UCSD-AML1 (cell line): ENCODE data around the gene HOXB1.
"Not testable (repeated sequence)": the region's sequence is repeated elsewhere in the genome, so short reads cannot be mapped to it uniquely, and the experiment has no call there.

Experiments used
- DNase-seq: peaks from one replicate; lab custom pipeline; 2025; ENCODE audit not compliant: unreplicated experiment; lab: John Stamatoyannopoulos, UW

Gene HOXB1

DNA sequence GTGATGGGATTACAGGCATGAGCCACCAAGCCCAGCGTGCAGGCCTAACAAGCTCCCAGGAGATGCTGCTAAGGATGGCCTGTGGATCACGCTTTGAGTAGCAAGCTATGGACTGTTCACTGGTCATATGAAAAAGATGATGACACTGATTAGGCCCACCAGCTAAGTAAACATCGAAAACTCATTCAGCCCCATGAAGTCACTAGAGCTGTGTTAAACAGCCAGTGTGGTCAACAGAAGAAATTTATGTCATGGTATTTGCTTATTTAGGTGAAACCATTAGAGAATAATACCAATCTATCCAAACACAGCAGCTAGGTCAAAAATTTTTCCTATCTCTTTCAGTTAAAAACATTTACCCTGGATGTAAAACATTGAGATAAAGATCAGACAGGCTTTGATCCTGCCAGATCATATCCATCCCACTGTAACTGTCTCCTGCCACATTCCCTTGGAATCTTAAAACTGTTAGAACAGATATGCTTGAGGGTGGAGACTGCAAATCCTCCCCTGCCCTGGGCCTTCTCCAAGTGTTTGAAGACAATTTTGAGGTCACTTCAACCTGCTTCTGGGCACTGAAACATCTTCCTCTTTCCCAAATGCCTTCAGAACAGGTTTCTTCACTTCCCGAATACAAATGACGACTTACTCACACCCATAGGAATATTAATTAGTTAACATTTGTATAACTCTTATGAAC, 30.9 kb downstream of the HOXB1 start:
- DNase-seq: no peak

DNA sequence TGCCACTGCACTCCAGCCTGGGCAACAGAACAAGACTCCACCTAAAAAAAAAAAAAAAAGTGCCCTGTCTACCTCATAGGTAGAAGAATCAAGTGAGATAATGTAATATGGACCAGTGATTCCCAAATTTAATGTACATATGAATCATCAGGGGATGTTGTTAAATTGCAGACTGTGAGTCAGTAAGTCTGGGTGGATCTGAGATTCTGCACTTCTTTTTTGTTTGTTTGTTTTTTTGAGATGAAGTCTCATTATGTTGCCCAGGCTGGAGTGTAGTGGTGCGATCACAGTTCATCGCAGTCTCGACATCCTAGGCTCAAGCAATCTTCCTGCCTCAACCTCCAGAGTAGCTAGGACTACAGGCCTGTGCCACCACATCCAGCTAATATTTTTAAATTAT, 31.6 kb downstream of the HOXB1 start:
- no peak for DNase-seq

DNA sequence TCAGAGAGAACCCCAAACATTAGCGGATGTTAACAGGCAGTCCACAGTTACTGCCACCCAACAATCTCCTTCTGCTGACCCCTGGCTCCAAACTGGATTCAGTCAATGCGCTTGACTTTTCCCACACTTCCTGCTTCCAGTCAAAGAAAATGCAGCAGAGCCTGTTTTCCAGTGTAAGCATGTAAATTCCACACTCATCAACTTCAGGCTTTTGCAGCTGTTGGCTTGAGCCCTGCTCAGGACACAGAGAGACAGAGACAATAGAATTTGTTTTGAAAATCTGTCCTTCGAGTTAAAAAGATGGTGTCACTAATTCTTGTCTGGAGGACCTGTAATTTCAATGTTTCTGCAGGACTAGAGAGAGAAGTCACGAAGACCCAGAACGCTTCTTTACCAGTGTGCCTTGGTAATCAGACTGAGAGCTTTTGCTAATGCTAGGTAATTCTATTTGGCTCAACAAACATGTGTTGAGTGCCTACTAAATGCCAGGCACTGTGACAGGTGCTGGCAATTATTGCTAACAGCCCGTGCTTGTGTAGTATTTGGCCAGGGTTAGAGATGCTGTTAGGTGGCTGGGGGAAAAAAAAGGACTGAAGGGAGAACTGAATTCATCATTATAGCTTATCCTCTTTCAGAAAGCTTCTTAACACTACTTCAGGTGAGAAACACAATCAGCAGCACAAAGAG, 32.5 kb downstream of the HOXB1 start:
- DNase-seq: no peak

DNA sequence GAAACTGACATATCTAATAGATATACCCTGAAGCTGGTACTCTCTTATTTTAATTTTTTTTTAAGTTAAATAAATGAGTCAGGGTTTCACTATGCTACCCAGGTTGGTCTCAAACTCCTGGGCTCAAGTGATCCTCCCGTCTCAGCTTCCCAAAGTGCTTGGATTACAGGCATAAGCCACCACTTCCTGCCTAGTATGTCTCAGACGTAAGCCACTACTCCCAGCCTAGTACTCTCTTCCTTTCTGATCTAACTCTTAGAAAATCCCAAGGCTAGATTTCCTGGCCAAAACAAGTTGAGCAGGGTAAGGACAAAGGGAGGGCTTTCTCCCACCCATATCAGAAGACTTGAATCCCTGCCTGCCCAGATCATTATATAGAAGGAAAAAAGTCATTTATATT, 33.7 kb downstream of the HOXB1 start:
- no peak for DNase-seq

DNA sequence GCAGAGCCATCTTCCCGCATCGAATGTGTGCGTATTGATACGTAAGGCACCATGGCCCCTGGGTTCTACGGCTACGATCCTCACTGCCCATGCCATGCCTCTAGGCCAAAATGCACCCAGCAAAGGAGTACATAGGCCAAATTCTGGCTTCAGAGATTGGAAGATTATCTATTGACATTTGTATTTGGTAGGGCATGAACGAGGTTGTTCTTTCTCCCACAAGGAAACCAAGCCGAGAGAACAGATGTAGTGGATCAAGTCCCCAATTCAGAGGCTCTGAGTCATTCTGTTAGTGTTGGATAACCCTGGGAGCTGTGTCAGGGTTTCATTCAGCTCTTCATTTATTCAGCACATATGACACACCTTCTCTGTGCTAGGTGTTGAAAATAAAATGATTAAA, 36.5 kb downstream of the HOXB1 start:
- DNase-seq: no peak

DNA sequence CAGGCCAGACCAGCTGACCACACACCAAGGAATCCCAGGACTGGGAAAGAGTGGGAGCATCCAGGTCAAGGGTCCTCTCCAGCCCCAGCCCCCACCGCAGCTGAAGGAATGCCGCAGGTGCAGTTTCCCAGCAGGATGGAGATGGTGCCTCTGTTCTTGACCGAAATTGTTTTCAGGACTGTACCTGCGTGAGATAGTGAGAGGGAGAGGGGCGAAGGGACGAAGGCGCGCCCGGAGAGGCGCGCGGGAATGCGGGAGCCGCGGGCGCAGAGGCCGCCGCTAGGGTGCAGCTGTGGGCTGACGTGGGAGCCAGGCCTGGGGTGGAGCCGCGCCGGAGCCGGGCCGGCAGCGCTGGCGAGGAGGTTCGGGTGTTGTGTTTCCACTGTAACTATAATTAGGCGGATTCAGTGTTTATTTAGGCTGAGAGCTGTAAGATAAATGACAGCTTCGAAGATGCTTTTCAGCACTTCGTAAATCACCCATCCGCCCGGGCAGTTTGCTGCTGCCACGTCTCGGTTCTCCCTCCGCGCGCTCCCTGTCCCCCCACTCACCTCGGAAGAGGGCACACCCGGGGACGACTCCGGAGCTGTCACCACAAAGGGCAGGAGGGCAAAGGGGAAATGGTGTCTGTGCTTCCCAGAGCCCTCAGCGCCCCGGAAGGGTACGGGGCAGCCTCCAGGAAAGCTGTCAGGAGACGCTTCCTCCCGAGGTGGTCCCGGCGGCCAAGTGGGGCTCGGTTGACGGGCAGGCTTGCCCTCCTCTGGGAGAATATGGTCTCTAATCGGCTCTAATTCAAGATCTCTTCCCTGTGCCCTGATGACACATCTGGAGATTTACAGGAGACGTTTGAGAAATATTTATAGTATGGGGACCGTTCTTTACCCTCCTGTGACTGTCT, 38.2 kb downstream of the HOXB1 start:
- peak; percentile 73 for DNase-seq

DNA sequence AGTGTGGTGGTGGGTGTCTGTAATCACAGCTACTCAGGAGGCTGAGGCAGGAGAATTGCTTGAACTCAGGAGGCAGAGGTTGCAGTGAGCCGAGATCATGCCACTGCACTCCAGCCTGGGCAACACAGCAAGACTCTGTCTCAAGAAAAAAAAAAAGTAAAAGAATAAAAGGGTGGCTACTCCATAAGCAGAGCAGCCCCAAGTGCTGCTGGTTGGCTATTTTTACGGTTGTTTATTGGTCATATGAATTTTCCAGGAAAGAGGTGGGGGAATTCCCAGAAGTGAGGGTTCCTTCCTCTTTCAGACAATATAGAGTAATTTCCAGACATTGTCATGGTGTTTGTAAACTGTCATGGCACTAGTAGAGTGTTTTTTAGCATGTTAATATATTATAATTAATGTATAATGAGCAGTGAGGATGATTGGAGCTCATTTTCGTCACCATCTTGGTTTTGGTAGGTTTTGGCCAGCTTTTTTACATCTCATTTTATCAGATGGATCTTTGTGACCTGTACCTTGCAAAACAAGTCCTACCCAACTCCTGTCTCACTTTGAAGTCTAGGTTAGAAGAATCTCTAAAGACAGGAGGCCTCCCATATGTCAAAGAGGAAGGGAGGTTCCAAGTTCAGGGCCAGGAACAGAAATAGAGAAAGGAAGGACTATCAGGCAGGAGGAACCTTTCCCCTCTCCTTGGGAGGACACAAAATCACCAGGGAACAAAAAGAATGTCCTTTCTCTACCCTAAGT, 39.1 kb downstream of the HOXB1 start:
- no peak for DNase-seq

DNA sequence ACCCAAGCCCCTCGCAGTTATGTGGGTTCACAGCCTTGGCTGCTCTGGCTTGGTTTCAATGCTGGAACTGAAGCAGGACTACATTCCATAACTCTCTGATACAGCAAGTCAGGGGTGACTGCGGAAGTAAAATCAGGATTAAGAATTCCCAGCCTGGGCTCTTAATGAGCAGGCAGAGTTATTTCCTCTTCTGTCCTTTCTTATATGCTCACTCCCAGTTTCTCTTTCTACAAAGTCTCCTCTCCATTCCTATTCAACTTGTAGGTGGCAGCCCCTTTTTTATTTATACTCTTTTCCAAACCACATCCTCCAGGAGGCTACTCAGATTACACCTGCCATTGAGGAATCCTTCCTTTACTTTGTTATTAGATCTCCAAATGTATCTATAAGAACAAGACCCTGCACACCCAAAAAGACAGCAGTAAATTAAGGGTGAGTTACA, 40.3 kb downstream of the HOXB1 start:
- DNase-seq: no peak

DNA sequence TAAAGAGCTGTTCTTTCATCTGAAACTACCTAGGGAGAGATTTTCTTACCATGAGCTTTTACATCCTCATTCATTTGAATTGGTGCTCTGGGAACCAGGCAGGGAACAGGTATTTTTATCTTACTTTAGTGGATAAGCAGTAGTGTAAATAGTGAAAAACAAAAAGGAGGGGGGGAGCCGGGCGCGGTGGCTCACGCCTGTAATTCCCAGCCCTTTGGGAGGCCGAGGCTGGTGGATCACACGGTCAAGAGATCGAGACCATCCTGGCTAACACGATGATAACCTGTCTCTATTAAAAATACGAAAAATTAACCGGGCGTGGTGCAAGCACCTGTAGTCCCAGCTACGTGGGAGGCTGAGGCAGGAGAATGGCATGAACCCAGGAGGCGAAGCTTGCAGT, 41.0 kb downstream of the HOXB1 start:
- DNase-seq: no peak

DNA sequence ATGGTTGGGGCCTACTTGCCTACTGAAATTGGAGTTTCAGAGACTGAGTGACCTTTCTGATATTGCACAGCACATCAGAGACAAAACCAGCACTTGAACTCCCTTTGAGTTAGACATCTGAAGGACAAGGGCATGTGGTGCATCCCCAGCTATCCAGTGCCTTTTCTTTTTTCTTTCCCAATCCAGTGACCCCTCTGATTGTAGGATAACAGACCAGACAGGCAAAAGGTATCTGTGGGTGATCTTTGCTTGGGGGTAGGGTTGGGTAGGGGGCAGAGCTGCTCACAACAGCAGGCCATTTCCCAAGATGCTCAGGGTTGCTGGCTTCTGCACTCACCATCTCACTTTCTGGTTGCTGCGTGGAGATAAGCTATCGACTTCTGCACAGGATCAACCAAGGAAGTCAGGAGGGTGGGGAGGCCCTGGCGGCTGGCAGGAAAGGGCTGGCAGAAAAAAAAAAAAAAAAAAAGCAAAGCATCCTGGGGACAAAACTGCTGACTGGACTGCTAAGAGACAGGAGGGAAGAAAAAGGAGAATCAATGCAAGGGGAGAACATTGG, 42.2 kb downstream of the HOXB1 start:
- peak; percentile 71 for DNase-seq

DNA sequence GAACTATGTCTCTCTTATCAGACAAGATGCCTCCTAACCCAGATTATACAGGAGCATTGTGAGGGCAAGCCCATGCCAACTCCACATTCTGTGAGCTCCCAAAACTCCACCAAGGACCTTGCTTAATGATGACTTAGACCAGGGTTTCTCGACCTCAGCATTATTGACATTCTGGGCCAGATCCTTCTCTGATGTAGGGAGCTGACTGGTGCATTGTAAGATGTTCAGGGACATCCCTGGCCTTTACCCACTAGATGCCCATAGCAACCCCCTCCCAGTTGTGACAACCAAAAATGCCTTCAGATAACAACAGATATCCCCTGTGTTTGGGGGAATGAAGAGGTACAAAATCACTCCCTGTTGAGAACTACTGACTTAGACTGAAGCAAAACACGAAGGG, 43.6 kb downstream of the HOXB1 start:
- DNase-seq: no peak

DNA sequence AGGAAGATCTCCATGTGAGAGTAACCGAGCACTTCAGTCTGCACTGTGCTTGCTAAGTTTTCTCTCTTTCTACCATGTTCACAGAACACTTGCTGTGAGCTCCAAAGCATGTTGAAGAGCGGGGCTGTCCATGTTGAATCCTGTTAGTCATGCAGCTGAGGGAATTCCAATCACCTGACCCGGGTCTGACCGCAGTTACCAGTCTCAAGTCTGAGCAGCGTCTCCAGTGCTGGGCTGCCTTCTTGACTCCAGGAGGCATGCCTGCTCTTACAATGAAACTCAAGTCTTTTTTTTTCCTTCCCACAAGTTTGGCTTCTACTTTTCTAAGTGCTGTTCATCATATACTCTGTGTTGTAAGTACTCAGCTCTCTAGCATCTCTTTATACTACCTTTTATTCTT, 44.3 kb downstream of the HOXB1 start:
- DNase-seq: peak; percentile 25

DNA sequence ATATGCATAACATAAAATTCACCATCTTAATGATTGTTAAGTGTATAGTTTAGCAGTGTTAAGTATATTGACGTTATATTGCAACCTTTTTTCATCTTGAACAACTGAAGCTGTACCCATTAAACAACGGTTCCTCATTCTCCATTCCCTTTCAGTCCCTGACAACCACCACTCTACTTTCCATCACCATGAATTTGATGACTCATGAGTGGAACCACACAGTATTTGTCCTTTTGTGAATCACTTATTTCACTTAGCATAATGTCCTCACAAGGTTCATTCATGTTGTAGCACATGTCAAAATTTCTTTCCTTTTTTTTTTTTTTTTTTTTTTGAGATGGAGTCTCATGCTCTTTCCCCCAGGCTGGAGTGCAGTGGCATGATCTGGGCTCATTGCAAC, 46.0 kb downstream of the HOXB1 start:
- DNase-seq: no peak

DNA sequence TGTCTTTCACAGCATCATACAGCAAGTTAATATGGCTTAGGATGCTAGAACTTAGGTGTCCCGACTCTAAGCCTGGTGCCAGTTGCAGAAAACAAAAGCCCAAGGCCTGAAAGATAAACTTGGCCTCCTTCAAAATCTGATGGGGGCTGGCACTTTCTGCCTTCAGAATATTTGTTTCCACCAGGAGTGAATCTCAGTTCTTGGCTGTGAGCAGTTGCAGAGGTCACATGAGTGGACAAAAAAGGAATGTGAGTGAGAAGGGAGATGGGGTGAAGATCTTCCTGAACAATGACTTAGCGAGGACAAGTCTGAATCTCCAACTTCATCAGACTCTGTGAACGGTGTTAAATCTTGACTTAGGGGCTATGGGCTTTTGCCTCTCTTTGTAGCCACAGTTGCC, 46.6 kb downstream of the HOXB1 start:
- no peak for DNase-seq

DNA sequence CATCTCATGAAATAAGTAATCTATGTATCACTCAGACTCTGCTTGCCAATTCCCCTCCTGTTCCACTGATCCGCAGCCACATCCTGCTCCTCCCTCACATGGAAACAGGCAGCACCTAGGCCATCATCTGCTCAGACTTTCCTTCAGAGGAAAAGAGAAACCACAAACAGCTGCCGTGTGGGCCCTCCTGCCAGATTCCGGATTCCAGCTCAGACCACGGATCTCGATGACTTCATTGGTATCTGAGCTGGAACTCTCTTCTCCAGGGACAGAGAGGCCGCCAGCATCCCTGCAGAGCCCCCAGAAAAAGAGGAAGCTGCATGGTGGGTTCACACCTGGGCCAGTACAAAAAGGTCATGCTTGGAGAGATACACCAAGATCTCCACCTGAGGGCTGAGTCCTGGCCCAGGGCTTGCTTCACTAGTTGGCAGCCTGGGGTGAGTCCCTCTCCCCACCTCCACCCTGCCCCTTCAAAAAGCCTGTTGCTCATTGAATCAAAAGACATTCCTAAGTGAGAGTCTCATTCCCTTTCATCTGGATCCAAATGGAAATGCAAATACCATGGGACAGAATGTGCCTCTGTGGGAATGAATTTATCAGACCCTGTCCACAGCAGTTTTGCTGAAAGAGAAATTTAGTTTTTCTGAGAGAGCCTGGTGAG, 47.2 kb downstream of the HOXB1 start:
- DNase-seq: peak; percentile 86

DNA sequence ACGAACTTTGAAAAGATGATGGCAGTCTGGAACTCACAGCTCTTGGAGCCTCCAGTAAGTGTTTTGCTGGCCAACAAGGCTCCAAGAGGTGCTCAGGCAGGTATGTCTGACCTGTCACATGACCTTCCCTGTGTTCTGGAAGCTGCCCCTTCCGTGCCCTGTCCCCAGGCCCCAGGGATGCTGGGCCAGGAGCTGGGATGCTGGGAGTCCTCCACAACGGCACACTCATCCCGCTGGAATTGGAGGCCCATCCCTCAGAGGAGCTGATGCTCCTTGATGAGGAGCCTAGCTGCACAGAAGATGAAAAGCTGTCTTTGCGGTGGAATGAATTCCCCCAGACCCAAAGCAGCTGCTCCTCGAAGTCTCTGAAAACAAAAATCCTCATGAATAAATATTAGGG, 47.8 kb downstream of the HOXB1 start:
- no peak for DNase-seq

DNA sequence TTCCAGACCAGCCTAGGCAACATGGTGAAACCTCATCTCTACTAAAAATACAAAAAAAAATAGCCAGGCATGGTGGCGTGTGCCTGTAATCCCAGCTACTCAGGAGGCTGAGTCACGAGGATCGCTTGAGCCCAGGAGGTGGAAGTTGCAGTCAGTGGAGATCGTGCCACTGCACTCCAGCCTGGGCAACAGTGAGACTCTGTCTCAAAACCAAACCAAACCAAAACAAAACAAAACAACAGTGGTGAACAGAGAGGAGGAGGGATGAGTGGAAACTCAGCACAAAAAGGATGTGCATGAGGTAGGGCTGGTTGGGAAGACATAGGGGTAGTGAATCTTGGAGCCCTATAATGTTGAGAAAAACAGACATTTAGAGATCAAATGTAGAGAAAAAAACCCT, 48.5 kb downstream of the HOXB1 start:
- not testable (repeated sequence) for DNase-seq

DNA sequence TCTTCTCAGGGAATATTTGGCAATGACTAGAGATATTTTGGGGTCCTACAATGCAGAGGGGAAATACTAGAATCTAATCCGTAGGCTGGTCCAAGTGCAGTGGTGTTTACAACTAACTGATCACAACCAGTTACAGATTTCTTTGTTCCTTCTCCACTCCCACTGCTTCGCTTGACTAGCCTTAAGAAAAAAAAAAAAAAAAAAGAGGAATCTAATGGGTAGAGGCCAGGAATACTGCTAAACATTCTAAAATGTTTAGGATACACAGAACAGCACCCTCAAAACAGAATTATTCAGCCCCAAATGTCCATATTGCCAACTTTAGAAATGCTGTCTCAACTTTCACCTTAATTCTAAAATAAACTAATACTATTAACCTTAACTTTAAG, 51.8 kb downstream of the HOXB1 start:
- DNase-seq: no peak
